ENCODE data around the gene E2F8. TPM values are rescaled to one million over a fixed set of nuclear protein-coding genes. Genes with fewer than 3 reads are reported as not detected.
"Not testable (repeated sequence)": the region's sequence is repeated elsewhere in the genome, so short reads cannot be mapped to it uniquely, and the experiment has no call there.

E2F8 gene
- total RNA-seq, 1 donor from 2014 or later: 1.7 TPM

- Mint-ChIP-seq H3K36me3 (ENCODE audit: unreplicated experiment) (no peaks in the 10 kb centered on the region), H3K27me3 (ENCODE audit: unreplicated experiment) (peaks cover 35% of the 10 kb centered on the region), H3K27ac (ENCODE audit: unreplicated experiment) (no peak overlapping the region), H3K4me3 (ENCODE audit: unreplicated experiment) (no peak overlapping the region), H3K4me1 (ENCODE audit: unreplicated experiment) (no peaks in the 10 kb centered on the region), H3K9me3 (ENCODE audit: unreplicated experiment) (no peaks in the 10 kb centered on the region)
- no peak for DNase-seq (ENCODE audit: extremely low spot score, unreplicated experiment)
- TF ChIP-seq, protein P1, sequence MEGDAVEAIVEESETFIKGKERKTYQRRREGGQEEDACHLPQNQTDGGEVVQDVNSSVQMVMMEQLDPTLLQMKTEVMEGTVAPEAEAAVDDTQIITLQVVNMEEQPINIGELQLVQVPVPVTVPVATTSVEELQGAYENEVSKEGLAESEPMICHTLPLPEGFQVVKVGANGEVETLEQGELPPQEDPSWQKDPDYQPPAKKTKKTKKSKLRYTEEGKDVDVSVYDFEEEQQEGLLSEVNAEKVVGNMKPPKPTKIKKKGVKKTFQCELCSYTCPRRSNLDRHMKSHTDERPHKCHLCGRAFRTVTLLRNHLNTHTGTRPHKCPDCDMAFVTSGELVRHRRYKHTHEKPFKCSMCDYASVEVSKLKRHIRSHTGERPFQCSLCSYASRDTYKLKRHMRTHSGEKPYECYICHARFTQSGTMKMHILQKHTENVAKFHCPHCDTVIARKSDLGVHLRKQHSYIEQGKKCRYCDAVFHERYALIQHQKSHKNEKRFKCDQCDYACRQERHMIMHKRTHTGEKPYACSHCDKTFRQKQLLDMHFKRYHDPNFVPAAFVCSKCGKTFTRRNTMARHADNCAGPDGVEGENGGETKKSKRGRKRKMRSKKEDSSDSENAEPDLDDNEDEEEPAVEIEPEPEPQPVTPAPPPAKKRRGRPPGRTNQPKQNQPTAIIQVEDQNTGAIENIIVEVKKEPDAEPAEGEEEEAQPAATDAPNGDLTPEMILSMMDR (IDR thresholded peaks at IDR 0.05): peak; percentile 95
These were observed 19.0 kb upstream of the E2F8 start for GRCh38 chr11:19259487-19260345.

DNA sequence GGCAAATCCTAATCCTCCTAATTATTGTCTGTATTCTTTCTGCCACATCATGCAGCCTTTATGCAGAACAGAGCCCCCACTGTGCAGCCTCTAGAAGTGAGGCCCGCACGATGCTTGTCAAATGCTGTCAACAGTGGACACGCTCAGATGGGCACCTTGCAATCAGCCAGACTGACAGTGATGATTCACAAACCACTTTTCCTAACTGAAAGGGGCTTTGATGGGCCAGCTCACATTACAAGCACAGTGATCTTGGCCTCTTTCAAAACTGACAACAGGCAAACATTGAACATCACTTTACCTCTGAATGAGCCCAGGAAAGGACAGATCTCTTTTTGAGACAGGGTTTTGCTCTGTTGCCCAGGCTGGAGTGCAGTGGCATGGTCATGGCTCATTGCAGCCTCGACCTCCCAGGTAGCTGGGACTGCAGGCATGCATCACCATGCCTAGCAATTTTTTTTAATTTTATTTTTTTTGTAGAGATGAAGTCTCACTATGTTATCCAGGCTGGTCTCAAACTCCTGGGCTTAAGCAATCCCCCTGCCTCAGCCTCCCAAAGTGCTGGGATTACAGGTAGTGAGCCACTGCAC is 18.0 kb upstream of the E2F8 start:
- Mint-ChIP-seq H3K27ac (ENCODE audit: unreplicated experiment) (no peak overlapping the region), H3K4me3 (ENCODE audit: unreplicated experiment) (no peak overlapping the region), H3K36me3 (ENCODE audit: unreplicated experiment) (no peaks in the 10 kb centered on the region), H3K9me3 (ENCODE audit: unreplicated experiment) (no peaks in the 10 kb centered on the region), H3K4me1 (ENCODE audit: unreplicated experiment) (no peaks in the 10 kb centered on the region), H3K27me3 (ENCODE audit: unreplicated experiment) (peaks cover 33% of the 10 kb centered on the region)
- no peak for DNase-seq (ENCODE audit: extremely low spot score, unreplicated experiment)
- TF ChIP-seq, protein P1 (IDR thresholded peaks at IDR 0.05): no peak

DNA sequence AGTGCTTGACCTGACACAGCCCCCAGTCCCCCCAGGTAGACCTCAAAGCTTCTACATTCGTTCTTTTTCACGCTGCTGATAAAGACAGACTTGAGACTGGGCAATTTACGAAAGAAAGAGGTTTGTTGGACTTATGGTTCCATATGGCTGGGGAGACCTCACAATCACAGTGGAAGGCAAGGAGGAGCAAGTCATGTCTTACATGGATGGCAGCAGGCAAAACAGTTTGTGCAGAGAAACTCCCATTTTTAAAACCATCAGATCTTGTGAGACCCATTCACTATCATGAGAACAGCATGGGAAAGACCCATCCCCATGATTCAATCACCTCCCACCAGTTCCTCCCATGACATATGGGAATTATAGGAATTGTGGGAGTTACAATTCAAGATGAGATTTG is 13.7 kb upstream of the E2F8 start:
- H3K27me3 Mint-ChIP-seq (ENCODE audit: unreplicated experiment): peaks cover 18% of the 10 kb centered on the region
- not testable (repeated sequence) for H3K4me3 Mint-ChIP-seq (ENCODE audit: unreplicated experiment); DNase-seq (ENCODE audit: extremely low spot score, unreplicated experiment); H3K27ac Mint-ChIP-seq (ENCODE audit: unreplicated experiment); H3K36me3 Mint-ChIP-seq (ENCODE audit: unreplicated experiment); H3K9me3 Mint-ChIP-seq (ENCODE audit: unreplicated experiment); H3K4me1 Mint-ChIP-seq (ENCODE audit: unreplicated experiment)

DNA sequence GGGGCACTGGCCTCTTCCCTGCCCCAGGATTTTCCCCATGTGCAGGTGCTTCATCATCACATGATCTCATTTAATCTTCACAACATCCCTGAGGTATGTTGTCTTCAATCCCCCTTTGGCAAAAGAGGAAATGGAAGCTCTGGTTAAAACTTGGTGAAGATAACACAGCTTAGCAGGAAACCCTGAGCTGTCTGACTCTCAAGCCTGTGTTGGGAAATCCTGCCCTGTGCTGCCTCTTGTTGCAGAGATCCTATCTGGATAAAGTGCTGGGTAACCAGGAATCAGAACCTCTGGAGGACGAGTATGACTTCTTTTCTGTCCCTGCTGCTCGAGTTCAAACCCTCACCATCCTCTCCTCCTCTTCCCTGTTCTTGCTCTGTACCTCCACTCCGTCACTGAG is 13.1 kb upstream of the E2F8 start:
- no peaks in the 10 kb centered on the region for H3K36me3 Mint-ChIP-seq (ENCODE audit: unreplicated experiment)
- no peaks in the 10 kb centered on the region for H3K4me1 Mint-ChIP-seq (ENCODE audit: unreplicated experiment)
- DNase-seq (ENCODE audit: extremely low spot score, unreplicated experiment): no peak
- H3K27me3 Mint-ChIP-seq (ENCODE audit: unreplicated experiment): peaks cover 17% of the 10 kb centered on the region
- H3K4me3 Mint-ChIP-seq (ENCODE audit: unreplicated experiment): no peak overlapping the region
- no peak overlapping the region for H3K27ac Mint-ChIP-seq (ENCODE audit: unreplicated experiment)
- TF ChIP-seq, protein P1 (IDR thresholded peaks at IDR 0.05): no peak
- peaks cover 10% of the 10 kb centered on the region for H3K9me3 Mint-ChIP-seq (ENCODE audit: unreplicated experiment)

- TF ChIP-seq, protein P1 (IDR thresholded peaks at IDR 0.05): no peak
- H3K36me3 Mint-ChIP-seq (ENCODE audit: unreplicated experiment): no peaks in the 10 kb centered on the region
- no peak for DNase-seq (ENCODE audit: extremely low spot score, unreplicated experiment)
- H3K4me3 Mint-ChIP-seq (ENCODE audit: unreplicated experiment): no peak overlapping the region
- no peak overlapping the region for H3K27ac Mint-ChIP-seq (ENCODE audit: unreplicated experiment)
- H3K4me1 Mint-ChIP-seq (ENCODE audit: unreplicated experiment): no peaks in the 10 kb centered on the region
- peaks cover 20% of the 10 kb centered on the region for H3K27me3 Mint-ChIP-seq (ENCODE audit: unreplicated experiment)
- peaks cover 15% of the 10 kb centered on the region for H3K9me3 Mint-ChIP-seq (ENCODE audit: unreplicated experiment)
These were observed 12.5 kb upstream of the E2F8 start for GRCh38 chr11:19253153-19253745.
